GM18951 (cell line): ENCODE data around the gene SORCS1.

Source experiments
- POLR2A ChIP-seq: IDR thresholded peaks from 4 replicates; pipeline ENCODE4 v1.6.1; 2011; ENCODE audit warnings: mild to moderate bottlenecking; ENCODE audit not compliant: insufficient read length, insufficient read depth; ENCODE audit errors: extremely low read depth
- in situ Hi-C: fragments of 300-500 bp; cut with MboI; formaldehyde crosslinking; loops from one replicate; pipeline ENCODE4 v1.12.0; 2022; ENCODE audit warnings: low sequenced_read_pairs, mixed read lengths, inconsistent platforms; ENCODE audit not compliant: unreplicated experiment

SORCS1 gene

GRCh38 chr10:106746868-106747267 lies 417.6 kb downstream of the SORCS1 start:
- no peak for TF ChIP-seq POLR2A
- in situ Hi-C loops: no loop called here

DNA sequence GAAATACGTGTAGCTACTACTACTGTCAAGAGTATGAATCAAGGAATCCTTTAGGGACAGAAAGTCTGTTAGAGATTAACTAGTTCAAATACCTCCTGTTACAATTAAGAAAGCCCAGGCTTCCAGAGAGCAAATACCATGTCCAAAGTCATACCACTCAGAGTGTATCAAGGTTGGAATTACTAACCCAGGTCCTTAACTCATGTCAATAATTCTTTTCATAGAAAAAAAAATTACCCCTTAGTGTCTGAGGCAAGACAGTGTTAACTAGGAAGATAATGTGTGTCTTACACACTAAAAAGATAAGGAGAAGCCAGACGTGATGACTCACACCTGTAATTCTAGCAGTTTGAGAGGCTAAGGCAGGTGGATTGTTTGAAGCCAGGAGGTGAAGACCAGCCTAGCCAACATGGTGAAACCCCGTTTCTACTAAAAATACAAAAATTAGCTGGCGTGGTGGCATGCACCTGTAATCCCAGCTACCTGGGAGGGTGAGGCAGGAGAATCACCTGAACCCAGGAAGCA lies 423.4 kb downstream of the SORCS1 start:
- in situ Hi-C loops: no loop called here
- TF ChIP-seq POLR2A: no peak

- no peak for TF ChIP-seq POLR2A
- in situ Hi-C loops: no loop called here
These were observed 424.4 kb downstream of the SORCS1 start for GRCh38 chr10:106740071-106740470.

DNA sequence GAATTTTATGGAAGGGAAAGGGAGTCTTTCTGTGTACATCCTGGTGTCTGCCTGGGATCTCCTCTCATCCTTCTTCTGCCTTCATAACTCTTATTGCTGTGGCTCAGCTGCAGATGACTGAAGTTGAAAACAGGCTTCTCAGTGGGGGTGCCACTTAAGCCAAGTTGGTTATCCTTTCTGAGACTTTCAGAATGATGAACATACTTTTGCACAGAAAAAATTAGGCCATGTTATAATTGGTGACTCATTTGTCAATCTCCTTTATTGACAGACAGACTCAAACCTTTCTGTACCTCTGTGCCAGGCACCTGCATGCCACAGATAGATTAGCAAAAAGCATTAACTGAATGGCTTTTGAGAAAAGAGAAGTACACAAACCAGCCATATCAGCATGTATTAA lies 430.3 kb downstream of the SORCS1 start:
- TF ChIP-seq POLR2A: no peak
- in situ Hi-C loops: no loop called here

GRCh38 chr10:106728232-106728631 lies 436.3 kb downstream of the SORCS1 start:
- in situ Hi-C loops: no loop called here
- no peak for TF ChIP-seq POLR2A

DNA sequence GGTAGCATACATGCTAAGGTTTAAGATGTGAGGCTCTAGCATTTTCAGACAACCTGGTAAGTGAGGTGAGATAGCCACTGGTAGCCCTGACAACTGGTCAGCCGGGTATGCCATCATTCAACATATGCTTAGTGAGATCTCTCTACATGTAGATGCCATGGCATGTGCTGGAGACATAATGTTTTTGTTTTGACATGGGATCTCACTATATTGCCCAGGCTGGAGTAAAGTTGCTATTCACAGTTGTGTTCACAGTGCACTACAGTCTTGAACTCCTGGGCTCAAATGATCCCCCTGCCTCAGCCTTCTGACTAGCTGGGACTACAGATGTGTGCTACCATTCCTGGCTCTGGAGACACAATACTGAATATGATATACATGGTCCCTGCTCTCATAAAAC lies 437.3 kb downstream of the SORCS1 start:
- no peak for TF ChIP-seq POLR2A
- in situ Hi-C loops: no loop called here

- TF ChIP-seq POLR2A: no peak
- in situ Hi-C loops: no loop called here
These were observed 442.0 kb downstream of the SORCS1 start for GRCh38 chr10:106722524-106722923.

DNA sequence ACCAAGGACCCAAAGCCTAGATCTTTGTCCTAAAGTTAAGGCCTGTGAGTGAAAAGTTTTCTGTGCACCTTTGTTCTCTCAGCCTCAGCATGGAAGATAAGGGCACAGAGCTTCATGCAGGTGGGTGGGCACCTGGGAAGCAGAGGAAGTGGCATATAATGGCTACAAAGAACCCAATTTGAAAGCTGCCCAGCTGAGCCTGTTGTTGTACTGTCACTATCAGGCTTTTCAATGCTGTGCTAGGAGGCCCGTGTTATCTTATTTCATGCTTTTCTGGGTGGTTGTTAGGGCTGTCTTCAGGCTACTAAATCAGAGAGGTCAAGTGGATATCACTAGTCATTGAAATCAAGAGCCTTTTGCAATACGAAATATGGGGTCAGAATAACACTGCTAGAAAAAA lies 443.8 kb downstream of the SORCS1 start:
- TF ChIP-seq POLR2A: no peak
- in situ Hi-C loops: no loop called here

DNA sequence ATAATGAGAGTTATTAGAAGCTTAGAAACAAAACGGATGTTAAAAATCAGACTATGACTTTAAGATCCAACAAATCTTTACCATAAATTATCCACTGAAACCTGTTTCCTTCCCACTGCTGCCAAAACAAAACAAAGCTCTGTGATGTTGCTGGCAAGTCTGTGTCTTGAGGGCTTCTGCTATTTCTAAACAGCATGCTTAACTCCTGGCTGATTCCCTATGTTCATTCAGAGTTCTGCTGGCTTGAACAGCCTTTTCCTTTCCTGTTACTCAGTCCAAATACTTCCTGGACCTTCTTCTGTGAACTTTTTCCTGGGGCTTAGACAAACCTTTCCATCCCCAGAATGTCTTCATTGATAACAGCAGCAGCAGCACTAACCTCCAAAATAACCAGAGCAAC lies 448.1 kb downstream of the SORCS1 start:
- in situ Hi-C loops: no loop called here
- TF ChIP-seq POLR2A: no peak

DNA sequence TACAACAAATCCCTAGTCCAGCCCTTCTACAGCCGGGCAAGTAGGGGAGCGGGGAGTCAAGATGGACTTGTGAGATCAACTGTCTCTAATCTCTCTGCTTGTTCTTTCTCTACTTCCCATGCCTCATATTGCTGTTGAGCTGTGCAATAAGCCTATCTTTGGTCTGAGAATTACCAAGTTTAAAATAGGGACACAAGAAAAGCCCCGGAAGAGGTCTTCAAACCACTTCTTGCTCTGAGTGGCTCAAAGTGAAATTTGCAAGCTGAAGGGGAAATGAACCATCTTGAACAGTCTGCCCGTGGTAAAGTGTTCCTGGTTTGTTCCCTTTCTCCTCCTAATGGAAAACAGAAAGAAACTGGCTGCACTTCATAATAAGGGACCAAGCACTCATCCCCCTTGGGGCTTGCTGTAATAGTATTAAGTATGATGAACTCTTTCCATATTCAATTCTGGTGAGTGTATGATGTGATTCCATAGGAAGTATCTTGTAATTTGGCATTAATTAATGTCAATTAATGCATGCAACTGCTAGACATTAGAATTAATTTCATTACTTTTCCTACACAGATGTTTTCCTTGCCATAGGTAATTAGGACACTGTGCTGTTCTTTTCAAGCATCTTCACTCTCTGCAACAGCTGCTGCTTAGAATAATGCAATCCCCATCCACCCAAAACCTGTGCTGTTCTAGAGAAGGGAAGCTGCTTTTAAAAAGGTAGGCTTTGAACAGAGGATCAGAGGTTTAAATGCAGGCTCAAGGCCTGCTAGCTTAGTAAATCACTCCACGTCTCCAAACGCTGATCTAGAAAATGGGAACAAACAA lies 449.6 kb downstream of the SORCS1 start:
- no peak for TF ChIP-seq POLR2A
- in situ Hi-C loops: no loop called here

GRCh38 chr10:106713846-106714245 lies 450.7 kb downstream of the SORCS1 start:
- in situ Hi-C loops: no loop called here
- no peak for TF ChIP-seq POLR2A

GRCh38 chr10:106712988-106713387 lies 451.5 kb downstream of the SORCS1 start:
- in situ Hi-C loops: no loop called here
- no peak for TF ChIP-seq POLR2A

- in situ Hi-C loops: no loop called here
- no peak for TF ChIP-seq POLR2A
These were observed 453.1 kb downstream of the SORCS1 start for GRCh38 chr10:106711313-106711906.

GRCh38 chr10:106708506-106708905 lies 456.0 kb downstream of the SORCS1 start:
- in situ Hi-C loops: no loop called here
- no peak for TF ChIP-seq POLR2A
